HCT116 (cell line): ENCODE data around the gene GOLIM4. TPM values are rescaled to one million over a fixed set of nuclear protein-coding genes. Genes with fewer than 3 reads are reported as not detected.

Experiments
- ATAC-seq: fragments of 200-7000 bp; cut with Tn5 transposase; 2 replicates; pipeline ENCODE4 v1.9.1; 2020; ENCODE audit warnings: mild to moderate bottlenecking, moderate library complexity
- BruUV-seq: library from RNA; stranded (reverse); fragments of 400-500 nt; replicated peaks from 2 replicates; lab custom pipeline; 2021; lab: Mats Ljungman, UMichigan
- CTCF ChIA-PET: fragments of 300-600 bp; sonication (Branson Sonifier 250); formaldehyde crosslinking; loops from one replicate; lab custom pipeline; 2021; ENCODE audit warnings: antibody characterized with exemption; lab: Charles Lee
- POLR2A ChIA-PET: fragments of 300-600, 350-600 bp; sonication (Branson Sonifier 250); formaldehyde crosslinking; loops from one replicate; lab custom pipeline; 2021; ENCODE audit warnings: antibody characterized with exemption; lab: Charles Lee
- RAD21 ChIA-PET, 2 experiments: fragments of 300-600 bp; sonication (Branson Sonifier 250); formaldehyde crosslinking; loops; one replicate each; lab custom pipeline; 2023; ENCODE audit warnings: low total read pairs in 2 of 2; ENCODE audit not compliant: uncharacterized antibody in 2 of 2, unreplicated experiment in 2 of 2, low non-redundant PET in 1 of 2; lab: Charles Lee
- DNase-seq: peaks from one replicate; pipeline ENCODE4 v3.0.0-alpha.2; 2010; ENCODE audit warnings: low read depth, low spot score
- H2AFZ ChIP-seq: fragments of 200-600 bp; shearing (Covaris generic), sonication (generic); 2 replicates; pipeline ENCODE4 v1.6.1; 2017; ENCODE audit warnings: low read depth, mixed run types, mixed read lengths, antibody characterized with exemption, low read length; ENCODE audit not compliant: poor library complexity, severe bottlenecking
- H3K27ac ChIP-seq: 2 replicates; pipeline ENCODE4 v1.5.1; 2012; ENCODE audit warnings: low read depth, low read length
- H3K27me3 ChIP-seq: fragments of 200-600 bp; sonication (generic); 2 replicates; pipeline ENCODE4 v1.6.1; 2016; ENCODE audit warnings: mixed run types, low read length, mixed read lengths; ENCODE audit not compliant: insufficient read depth
- H3K36me3 ChIP-seq, 2 experiments: fragments of 200-500 bp in 1 of 2; fragments of 200-600 bp in 1 of 2; sonication (Bioruptor generic) in 1 of 2; sonication (generic) in 1 of 2; 2 replicates each; pipeline versions ENCODE4 v1.5.1 to v1.6.1; 2014 to 2016; ENCODE audit warnings: low read length in 2 of 2, inconsistent platforms in 1 of 2, mixed read lengths in 1 of 2, mixed run types in 1 of 2; ENCODE audit not compliant: insufficient read depth in 2 of 2, control insufficient read depth in 1 of 2
- H3K4me1 ChIP-seq, 2 experiments: fragments of 200-600 bp in 1 of 2; sonication (generic) in 1 of 2; 2 replicates each; pipeline versions ENCODE4 v1.5.1 to v1.6.1; 2012 to 2017; ENCODE audit warnings: low read length in 2 of 2, inconsistent platforms in 1 of 2, mild to moderate bottlenecking in 1 of 2, mixed read lengths in 1 of 2, mixed run types in 1 of 2, moderate library complexity in 1 of 2; ENCODE audit not compliant: insufficient read depth in 2 of 2, control insufficient read depth in 1 of 2
- H3K4me2 ChIP-seq: fragments of 200-600 bp; sonication (generic); 2 replicates; pipeline ENCODE4 v1.6.1; 2017; ENCODE audit warnings: mixed run types, low read length, mixed read lengths
- H3K4me3 ChIP-seq, 2 experiments: fragments of 200-600 bp in 1 of 2; sonication (generic) in 1 of 2; replicated peaks in 1 of 2; 2 replicates each; pipeline ENCODE4 v1.5.1; 2011 to 2016; ENCODE audit warnings: low read length in 2 of 2, control low read depth in 1 of 2, low read depth in 1 of 2, mild to moderate bottlenecking in 1 of 2, mixed read lengths in 1 of 2, mixed run types in 1 of 2
- H3K79me2 ChIP-seq: fragments of 200-600 bp; sonication (generic); 2 replicates; pipeline ENCODE4 v1.6.1; 2017; ENCODE audit warnings: mild to moderate bottlenecking, mixed run types, low read length, moderate library complexity, mixed read lengths; ENCODE audit not compliant: insufficient read depth
- H3K9ac ChIP-seq: fragments of 200-600 bp; sonication (generic); 2 replicates; pipeline ENCODE4 v1.6.1; 2016; ENCODE audit warnings: low read length, mixed read lengths
- H3K9me2 ChIP-seq: fragments of 200-600 bp; sonication (generic), shearing (Covaris generic); 2 replicates; pipeline ENCODE4 v1.6.1; 2017; ENCODE audit warnings: mixed run types, mild to moderate bottlenecking, moderate library complexity; ENCODE audit not compliant: insufficient read depth
- H3K9me3 ChIP-seq, 2 experiments: fragments of 200-500 bp in 1 of 2; fragments of 200-600 bp in 1 of 2; sonication (Bioruptor generic) in 1 of 2; sonication (generic) in 1 of 2; 2 replicates each; pipeline ENCODE4 v1.6.1; 2014 to 2017; ENCODE audit warnings: low read length in 2 of 2, mixed read lengths in 2 of 2, inconsistent platforms in 1 of 2, low read depth in 1 of 2, mild to moderate bottlenecking in 1 of 2, mixed run types in 1 of 2, moderate library complexity in 1 of 2; ENCODE audit not compliant: control insufficient read depth in 1 of 2, insufficient read depth in 1 of 2
- H4K20me1 ChIP-seq: fragments of 200-600 bp; sonication (generic), shearing (Covaris generic); 2 replicates; pipeline ENCODE4 v1.6.1; 2017; ENCODE audit warnings: mixed run types, mild to moderate bottlenecking, moderate library complexity; ENCODE audit not compliant: insufficient read depth
- EZH2 ChIP-seq: fragments of 200-600 bp; sonication (generic); IDR thresholded peaks from 2 replicates; pipeline ENCODE4 v1.6.1; 2017; ENCODE audit warnings: antibody characterized with exemption, mixed run types
- POLR2A ChIP-seq: IDR thresholded peaks from 2 replicates; pipeline ENCODE4 v1.7.0; 2011; ENCODE audit warnings: borderline replicate concordance; ENCODE audit not compliant: insufficient read depth, insufficient read length; ENCODE audit errors: extremely low read depth
- YY1 ChIP-seq: IDR thresholded peaks from 2 replicates; pipeline ENCODE4 v1.6.1; 2011; ENCODE audit warnings: low read length, low read depth, moderate library complexity, mild to moderate bottlenecking; ENCODE audit not compliant: insufficient replicate concordance; ENCODE audit errors: extremely low read depth
- ZFX ChIP-seq: fragments of 450-650 bp; IDR thresholded peaks from 2 replicates; pipeline ENCODE4 v1.6.1; 2017
- ZNF274 ChIP-seq: fragments of 200-500 bp; sonication (Bioruptor generic); IDR thresholded peaks from 2 replicates; pipeline ENCODE4 v1.6.1; 2014; ENCODE audit warnings: mild to moderate bottlenecking, low read depth, low read length, inconsistent platforms
- intact Hi-C: fragments of 100-400 bp; cut with micrococcal nuclease; formaldehyde crosslinking; loops from 2 replicates; pipeline ENCODE4 v1.10.0; 2022
- total RNA-seq: library from RNA; stranded (reverse); gene quantifications from one replicate; pipeline ENCODE4 v1.2.1, GENCODE V29; 2021; ENCODE audit not compliant: unreplicated experiment
- TF ChIP-seq, protein P1 (sequence below), 3 experiments: fragments of 200-600 bp in 1 of 3; sonication (generic) in 1 of 3; IDR thresholded peaks in 2 of 3; conservative IDR thresholded peaks in 1 of 3; 2 replicates each; pipeline ENCODE4 v1.5.1; 2012 to 2017; ENCODE audit warnings: low read depth in 2 of 3, low read length in 2 of 3, antibody characterized with exemption in 1 of 3, borderline replicate concordance in 1 of 3, control low read depth in 1 of 3, mild to moderate bottlenecking in 1 of 3, mixed read lengths in 1 of 3, mixed run types in 1 of 3, moderate library complexity in 1 of 3; ENCODE audit not compliant: insufficient read depth in 1 of 3
- TF ChIP-seq, protein P2 (sequence below): IDR thresholded peaks from 2 replicates; pipeline ENCODE4 v1.6.1; 2012
- TF ChIP-seq, protein P3 (sequence below): IDR thresholded peaks from 2 replicates; pipeline ENCODE4 v1.6.1; 2012

GOLIM4 gene
- total RNA-seq, 1 experiment from 2014 or later = 10.6 TPM

DNA sequence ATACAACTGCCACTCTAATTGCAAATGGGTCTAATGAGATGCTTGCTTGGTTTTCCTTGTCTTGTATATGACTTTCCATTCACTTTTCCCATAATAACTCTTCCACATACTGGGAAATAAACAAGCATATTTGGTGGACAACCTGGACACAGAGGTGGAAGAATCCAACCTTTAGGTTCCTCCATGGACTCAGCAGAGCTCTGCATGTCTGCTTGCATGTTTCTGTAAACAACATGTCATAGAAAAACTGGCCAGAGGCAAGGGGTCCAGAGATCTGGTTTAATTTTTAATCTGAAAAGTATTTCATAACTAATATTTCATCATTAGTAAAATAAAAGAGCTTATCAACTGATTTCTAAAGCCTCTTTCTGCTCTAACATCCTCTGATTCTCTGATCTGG is 30.2 kb downstream of the GOLIM4 start:
- H4K20me1 ChIP-seq = no peaks in the 10 kb centered on the region; the same call in 1 of the 2 replicates
- H3K9me3 ChIP-seq = no peaks in the 10 kb centered on the region
- POLR2A ChIA-PET = no interaction called here
- H3K79me2 ChIP-seq = no peaks in the 10 kb centered on the region
- no peak overlapping the region for H3K9ac ChIP-seq
- BruUV-seq = no TSS peak
- intact Hi-C loops = no loop called here
- H3K27ac ChIP-seq = no peak overlapping the region
- H3K36me3 ChIP-seq = no peaks in the 10 kb centered on the region
- H2AFZ ChIP-seq = no peak overlapping the region
- TF ChIP-seq, protein P1, sequence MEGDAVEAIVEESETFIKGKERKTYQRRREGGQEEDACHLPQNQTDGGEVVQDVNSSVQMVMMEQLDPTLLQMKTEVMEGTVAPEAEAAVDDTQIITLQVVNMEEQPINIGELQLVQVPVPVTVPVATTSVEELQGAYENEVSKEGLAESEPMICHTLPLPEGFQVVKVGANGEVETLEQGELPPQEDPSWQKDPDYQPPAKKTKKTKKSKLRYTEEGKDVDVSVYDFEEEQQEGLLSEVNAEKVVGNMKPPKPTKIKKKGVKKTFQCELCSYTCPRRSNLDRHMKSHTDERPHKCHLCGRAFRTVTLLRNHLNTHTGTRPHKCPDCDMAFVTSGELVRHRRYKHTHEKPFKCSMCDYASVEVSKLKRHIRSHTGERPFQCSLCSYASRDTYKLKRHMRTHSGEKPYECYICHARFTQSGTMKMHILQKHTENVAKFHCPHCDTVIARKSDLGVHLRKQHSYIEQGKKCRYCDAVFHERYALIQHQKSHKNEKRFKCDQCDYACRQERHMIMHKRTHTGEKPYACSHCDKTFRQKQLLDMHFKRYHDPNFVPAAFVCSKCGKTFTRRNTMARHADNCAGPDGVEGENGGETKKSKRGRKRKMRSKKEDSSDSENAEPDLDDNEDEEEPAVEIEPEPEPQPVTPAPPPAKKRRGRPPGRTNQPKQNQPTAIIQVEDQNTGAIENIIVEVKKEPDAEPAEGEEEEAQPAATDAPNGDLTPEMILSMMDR (IDR thresholded peaks at IDR 0.05 in 2 of 3, conservative IDR thresholded peaks at IDR 0.05 in 1 of 3; ENCODE audit: borderline replicate concordance in 1 of 3, insufficient read depth in 1 of 3, low read depth in 2 of 3, low read length in 2 of 3) = no peak
- TF ChIP-seq YY1 (no peak), POLR2A (no peak), ZNF274 (no peak), EZH2 (no peak), ZFX (no peak)
- TF ChIP-seq, protein P2, sequence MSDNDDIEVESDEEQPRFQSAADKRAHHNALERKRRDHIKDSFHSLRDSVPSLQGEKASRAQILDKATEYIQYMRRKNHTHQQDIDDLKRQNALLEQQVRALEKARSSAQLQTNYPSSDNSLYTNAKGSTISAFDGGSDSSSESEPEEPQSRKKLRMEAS = no peak
- TF ChIP-seq, protein P3, sequence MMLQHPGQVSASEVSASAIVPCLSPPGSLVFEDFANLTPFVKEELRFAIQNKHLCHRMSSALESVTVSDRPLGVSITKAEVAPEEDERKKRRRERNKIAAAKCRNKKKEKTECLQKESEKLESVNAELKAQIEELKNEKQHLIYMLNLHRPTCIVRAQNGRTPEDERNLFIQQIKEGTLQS = no peak
- peaks cover 0 to 6% of the 10 kb centered on the region in 2 experiments; a peak in 2 of 4 replicates for H3K4me1 ChIP-seq
- CTCF ChIA-PET = no interaction called here
- DNase-seq (no peak), ATAC-seq (no peak)
- RAD21 ChIA-PET = no interaction called here
- H3K9me2 ChIP-seq = no peaks in the 10 kb centered on the region
- no peak overlapping the region for H3K4me2 ChIP-seq
- no peaks in the 10 kb centered on the region for H3K27me3 ChIP-seq
- no peak overlapping the region for H3K4me3 ChIP-seq
